NK-92 treated with Interleukin-12 subunit alpha and Interleukin-12 subunit beta, amount 100 ng/mL, for 24 hours (cell line): Measurements from ENCODE around the gene CIBAR2.

Source experiments
- DNase-seq: peaks from one replicate; lab custom pipeline; 2025; lab: John Stamatoyannopoulos, UW

Gene CIBAR2

DNA sequence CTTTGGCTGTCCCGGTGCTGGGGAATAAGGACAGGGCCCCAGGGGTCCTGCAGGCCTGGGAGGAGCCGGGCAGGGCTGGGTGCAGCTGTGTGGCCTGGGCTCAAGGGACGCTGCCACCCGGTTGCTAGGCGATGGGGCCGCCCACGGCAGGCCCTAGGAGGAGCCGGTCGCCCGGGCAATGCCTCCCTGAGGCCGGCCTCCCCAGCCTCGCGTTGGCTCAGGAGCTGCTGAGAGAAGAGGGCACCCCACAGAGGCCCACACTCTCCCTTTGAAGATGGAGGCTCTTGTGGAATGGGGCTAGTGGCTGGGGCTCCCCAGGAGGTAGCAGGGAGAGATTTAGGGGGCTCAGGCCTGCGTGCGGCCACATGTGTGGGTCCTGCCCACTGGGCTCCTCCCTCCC, at the start of gene CIBAR2:
TSS of gene CIBAR2 (minus strand) at position 109 of the 400 bp plus-strand sequence. CDS start 120 bp downstream, outside the sequence.
- no peak for DNase-seq

DNA sequence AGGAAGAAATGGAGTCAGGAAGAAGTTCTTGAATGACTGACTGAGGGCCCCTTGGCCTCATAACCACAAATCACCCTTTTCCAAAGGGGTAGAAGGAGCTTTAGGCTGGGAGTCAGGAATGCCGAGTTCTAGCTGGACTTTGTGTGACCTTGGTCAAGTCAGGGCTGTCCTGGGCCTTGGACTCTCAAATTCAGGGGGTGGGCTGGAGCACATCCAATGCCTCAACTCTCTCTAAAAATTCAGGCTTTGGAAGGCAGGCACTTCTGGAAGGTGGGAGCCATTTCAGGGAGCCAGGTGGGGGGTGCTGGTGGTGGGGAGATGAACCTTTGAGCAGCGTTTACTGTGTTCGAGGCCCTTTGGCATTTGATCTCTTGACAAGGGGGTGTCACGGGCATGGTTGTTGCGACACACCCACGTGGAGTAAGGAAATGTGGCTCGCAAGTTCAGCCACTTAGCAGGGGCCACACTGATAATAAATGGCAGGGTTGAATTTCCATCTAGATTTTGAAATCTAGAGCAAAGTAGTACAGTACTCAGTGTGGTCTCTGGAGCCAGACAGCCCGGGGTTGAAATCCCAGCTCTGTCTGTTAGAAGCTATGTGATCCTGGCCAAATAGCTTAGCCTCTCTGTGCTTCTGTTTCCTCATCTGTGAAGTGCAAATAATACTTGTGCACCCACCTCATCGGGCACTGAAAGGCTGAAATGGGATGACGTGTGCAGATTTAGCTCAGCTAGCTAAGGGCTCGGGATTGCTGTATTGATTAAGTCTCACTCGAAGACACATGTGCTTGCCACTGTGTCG, 47.1 kb upstream of the CIBAR2 start:
- DNase-seq, result no peak

DNA sequence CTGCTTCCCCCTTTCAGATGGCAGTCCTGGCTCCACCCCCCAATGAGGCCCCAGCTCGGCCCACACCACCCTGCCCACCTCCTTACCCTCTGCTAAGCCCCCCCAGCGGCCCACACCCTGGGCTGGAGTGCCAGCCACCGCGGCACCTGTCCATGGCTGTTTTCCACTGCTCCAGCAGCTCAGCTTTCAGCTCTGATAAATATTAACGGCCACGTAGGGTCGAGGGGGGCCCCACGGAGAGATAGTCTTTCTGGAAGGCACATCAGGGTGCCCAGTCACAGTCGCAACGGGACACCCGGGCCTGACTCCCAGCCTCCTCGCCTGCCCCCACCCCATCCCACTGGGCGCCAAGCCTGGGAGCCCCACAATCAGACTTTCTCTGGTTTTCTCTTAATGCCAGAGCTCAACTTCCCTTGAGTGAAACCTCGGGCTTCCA, 46.5 kb upstream of the CIBAR2 start:
- no peak for DNase-seq

DNA sequence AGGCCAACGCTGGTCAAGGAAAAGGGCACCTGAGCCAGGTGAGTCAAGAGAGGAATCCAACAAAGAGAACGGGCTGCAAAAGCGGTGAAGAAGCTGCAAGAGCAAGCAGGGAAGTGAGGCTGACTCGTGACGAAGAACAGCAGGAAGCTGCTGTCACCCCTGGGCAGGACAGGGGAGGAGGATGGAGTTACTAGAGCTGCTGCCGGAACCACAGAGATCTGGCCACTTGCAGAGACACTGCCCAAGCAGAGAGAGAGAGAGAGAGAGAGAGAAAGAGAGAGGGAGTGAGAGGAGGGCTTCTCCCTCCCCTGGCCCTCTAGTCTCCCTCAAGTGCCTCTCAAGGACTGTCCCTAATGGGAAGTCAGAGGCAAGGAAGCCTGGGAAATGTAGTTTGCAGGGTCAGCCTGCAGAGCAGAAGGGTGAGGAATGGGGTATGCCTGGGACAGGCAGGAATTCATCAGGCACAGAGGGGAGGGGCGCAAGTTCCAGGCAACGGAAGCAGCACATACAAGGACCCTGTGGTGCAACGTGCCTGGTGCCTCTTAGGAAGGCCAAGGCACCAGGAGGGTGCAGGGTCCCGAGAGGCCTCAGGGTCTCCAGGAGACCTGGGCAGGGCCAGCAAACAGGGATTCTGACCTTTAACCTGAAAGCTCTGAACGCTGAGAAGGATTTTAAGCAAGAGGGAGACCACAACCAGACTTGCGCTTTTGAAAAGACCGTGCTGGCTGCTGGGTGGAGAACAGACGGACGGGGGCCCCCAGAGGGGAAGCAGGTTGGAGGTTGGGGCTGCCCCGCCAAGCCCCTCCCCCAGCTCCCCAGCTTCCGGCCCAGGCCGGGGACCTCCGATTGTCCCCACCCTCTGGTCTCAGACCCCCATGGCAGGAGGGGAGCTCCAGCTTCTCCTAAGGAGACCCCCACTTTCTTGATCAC, 45.8 kb upstream of the CIBAR2 start:
- no peak for DNase-seq

DNA sequence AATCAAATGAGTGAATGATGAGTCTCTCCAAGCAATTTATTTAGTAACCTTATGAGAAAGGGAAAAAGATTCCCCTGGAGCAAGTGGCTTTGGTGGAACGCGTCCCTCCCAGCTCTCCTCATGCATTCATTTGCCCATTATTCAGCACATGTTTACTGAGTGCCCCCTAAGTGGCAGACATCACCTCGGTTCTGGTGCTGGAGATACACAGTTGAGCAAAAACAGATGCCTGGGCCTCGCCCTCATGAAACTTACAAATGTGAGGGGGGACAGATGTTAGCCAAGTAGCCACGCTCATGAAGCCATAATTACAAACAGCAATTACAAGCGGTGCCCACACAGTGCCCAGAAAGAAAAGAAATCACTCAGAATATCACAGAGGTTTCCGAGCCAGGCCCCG, 45.1 kb upstream of the CIBAR2 start:
- no peak for DNase-seq

DNA sequence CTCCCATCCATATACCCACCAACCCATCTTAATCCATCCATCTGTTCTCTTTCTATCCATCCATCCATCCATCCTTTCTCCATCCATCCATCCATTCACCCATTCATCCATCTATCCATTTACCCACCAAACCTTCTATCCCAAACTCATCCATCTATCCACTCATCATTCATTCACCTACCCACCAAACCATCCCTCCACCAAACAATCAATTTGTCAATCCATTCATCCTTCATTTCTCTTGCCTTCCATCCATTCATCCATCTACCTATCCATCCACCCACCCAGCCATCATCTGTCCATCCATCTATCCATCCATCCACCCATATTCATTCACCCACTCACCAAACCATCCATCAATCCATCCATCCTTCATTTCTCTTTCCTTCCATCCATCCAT, 44.6 kb upstream of the CIBAR2 start:
- no peak for DNase-seq

DNA sequence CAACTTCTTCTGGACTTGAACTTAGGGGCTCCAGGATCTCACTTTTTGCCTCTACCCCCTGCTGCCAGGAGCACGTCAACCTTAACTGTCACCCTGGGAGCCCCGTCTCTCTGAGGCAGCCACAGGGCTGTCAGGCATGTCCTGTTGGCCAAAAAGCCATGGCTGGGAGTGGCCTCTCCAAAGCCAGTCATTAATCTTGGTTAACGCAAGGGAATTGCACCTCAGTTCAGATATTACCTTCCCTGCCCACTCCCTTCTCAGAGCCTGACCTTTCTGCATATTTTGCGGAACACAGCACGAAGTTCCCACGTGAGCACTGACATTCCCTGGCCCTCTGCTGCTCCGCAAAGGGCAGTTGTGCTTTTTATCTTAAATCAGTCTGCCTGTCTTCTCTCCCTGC, 44.2 kb upstream of the CIBAR2 start:
- no peak for DNase-seq

DNA sequence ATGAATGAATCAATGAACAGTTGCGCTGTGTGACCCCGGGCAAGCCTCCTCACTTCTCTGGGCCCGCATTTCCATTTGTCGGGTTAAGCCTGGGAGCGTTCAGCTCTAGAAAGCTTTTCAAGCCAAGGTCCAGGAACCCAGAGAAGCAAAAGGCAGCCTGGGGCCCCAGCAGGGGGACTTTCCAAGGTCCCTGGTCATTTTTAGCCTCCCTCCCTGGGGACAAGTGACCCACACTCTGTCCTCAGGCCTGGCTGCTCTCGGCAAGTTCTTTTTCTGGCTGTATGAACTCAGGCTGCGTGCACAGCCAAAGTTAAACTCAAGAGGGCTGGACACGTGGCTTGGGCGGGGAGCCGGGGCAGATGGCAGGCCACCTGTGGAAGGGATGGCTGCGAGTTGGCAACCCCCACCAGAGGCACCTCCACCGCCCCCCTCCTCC, 41.4 kb upstream of the CIBAR2 start:
- DNase-seq, result no peak

DNA sequence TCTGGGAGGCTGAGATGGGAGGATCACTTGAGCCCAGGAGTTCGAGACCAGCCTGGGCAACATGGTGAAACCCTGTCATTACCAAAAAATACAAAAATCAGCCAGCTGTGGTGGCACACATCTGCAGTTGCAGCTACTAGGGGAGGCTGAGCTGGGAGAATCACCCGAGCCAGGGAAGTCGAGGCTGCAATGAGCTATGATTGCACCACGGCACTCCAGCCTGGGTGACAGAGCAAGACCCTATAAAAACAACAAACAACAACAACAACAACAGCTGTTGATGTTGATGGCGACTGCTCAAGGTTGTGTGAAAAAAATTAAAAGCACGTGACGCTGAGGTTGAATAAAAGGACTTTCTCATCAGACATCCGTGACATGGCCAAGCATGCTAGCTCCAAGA, 40.8 kb upstream of the CIBAR2 start:
- DNase-seq, result no peak

DNA sequence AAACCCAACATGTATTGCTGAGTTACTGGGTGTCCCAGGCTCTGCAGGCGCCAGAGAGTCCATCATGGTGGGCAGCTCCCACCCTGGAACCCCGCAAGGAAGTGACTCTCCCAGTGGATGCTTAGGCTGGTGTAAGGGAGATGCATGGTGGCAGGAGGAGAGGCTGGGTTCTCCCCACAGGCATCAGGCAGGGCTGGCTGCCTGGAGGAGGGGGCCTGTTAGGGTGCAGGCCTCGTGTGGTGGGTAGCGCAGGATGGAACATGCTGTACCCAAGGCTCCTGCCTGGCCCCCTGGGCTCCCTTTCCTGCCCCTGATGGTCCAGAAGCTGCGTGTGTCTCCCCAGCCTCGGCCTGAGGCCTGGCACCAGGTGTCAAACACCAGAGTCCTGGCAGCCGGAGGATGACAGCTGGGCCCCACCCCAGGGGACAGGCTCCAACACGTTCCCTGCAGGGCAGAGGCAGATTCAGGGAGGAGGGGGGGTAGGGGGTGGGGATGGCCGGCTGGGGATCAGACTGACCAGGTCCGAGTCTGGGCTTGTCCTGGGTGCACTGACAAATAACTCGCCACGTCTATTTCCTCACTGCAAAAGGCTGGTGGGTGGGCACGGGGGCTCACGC, 40.2 kb upstream of the CIBAR2 start:
- DNase-seq, result no peak

DNA sequence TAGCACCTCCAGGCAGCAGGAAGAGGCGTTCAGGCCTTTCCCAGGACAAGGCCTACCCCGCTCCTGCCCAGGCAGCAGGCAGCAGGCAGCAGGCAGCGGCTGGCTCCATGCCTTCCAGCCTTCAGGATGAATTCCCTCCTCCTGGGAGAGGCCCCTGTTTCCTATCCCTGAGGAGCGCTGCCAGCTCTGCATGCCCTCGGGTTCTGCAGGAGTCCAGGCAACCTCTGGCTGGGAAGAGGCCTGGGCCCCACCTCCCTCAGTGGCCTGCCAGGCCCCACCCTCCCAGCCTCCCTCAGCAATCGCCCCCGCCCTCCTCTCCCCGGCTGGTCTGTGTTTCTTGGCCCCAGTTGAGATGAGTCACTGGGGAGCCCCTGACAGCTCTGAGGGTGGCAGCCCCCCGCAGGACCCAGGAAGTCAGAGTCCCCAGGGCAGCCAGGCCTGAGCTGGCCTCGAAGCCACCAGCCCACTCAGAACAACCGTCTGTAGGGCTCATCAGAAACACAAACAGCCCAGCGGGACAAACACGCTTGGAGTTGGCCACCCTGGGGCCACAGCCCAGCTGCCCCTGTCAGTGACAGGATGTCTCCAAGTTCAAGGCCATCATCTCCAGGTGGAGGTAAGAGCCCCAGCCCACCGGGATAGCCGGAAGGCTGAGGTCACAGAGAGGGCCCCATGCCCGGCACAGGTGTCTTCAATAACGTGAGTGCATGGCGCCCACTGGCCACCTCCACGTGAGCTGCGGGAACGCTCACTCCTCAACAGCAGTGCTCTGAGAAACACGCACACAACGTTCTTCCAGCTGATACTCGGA, 39.5 kb upstream of the CIBAR2 start:
- no peak for DNase-seq

DNA sequence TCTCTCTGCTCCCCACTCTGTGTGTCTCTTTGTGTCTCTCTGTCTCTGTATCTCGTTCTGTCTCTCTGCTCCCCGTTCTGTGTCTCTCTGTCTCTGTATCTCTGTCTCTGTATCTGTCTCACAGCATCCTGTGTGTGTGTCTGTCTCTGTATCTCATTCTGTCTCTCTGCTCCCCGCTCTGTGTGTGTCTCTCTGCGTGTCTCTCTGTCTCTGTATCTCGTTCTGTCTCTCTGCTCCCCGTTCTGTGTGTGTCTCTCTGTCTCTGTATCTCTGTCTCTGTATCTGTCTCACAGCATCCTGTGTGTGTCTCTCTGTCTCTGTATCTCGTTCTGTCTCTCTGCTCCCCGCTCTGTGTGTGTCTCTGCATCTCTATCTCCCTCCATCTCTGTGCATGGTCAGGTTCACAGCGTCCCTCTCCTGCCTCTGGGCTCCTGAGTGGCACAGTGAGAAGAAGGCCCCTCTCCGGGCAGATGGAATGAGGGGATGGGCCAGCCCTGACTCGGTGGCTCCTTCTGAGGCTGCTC, 38.9 kb upstream of the CIBAR2 start:
- no peak for DNase-seq

DNA sequence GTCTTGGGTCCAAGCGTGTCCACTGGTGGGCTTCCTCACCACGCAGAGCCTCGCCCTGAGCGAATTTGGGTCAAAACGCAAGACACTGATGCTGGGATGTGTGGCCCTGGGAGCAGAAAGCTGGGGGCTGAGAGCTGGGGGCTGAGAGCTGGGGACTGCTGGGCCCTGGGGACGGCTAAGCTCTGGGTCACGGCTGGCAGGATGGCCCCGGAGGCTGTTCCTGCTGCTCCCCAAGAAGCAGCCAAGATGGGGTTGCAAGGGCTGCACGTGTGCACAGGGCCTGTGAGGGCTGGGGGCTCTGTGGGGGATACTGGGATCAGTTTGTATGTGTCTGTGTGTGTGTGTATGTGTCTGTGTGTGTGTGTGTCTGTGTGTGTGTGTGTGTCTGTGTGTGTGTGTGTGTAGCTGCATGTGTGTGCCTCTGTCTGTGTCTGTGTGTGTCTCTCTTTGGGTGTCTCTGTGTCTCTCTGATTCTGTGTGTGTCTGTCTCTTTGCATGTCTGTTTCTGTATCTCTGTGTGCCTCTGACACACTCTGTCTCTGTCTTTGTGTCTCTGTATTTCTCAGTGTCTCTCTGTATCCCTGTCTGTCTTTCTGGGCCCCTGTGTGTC, 38.2 kb upstream of the CIBAR2 start:
- DNase-seq, result no peak

DNA sequence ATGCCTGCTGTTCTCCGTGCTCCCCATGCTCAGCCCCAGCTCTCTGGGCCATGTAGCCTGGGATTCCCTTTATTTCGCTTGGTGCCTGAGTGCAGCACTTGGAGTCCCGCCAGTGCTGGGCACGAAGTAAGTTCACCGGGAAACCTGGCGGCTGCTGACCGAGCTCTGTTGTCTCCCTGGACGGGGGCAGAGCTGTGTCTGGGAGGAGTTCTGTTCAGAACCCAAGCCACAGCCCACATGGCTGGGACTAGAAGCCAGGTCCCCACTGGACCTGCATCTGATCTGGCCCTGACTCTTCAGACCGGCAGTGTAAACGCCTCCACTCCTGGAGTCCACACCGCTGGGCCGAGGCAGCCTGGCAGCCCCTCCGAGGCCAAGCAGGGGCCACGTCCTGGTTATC, 37.5 kb upstream of the CIBAR2 start:
- no peak for DNase-seq

DNA sequence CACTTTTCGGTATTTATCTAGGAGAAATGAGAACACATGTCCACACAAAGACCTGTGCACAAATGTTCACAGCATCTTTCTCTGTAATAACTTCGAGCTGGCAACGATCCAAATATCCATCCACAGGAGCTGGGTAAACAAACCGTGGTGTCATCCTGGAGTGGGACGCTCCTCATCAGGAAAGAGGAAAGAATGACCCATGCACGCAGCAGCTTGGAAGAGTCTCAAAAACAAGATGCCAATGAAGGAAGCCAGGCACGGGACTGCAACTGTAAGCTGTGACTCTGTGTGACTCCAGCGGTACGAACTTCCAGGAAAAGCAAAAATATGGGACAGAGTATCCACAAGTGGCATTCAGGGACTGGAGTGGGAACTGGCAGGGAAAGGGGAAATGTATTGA, 36.7 kb upstream of the CIBAR2 start:
- DNase-seq, result no peak

DNA sequence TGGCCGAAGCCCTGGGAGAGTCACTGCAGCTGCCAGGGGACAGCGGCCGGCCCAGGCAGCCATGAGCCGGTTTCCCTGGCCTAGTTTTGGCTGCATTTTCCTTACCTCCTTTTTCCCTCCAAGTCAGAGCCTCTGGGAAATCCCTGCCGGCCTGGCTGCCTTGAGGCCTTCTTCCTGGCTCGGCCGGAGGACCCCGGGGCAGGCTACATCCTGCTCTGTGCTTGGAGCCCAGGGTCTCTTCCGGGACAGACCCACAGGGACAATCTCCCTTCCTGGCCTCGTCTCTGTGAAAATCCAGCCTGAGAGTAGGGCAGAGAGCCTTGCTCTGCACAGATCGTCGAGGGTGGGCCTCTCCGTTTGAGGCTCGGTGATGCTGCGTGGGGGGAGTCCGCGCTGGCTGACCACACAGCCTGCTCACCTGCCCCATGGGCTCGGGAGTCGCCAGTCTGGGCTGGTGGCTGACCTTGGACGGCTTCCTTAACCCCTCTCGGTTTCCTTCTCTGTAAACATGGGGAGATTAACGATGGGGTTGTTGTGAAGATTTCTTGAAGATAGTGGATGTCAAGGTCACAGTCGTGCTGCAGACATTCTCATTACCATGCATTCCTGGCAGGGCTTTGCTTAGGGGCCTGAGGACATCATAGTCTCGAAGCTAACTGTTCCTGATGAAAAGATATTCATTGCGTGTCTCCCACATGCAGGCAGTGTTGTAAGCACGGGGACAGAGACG, 34.8 kb upstream of the CIBAR2 start:
- DNase-seq, result no peak

DNA sequence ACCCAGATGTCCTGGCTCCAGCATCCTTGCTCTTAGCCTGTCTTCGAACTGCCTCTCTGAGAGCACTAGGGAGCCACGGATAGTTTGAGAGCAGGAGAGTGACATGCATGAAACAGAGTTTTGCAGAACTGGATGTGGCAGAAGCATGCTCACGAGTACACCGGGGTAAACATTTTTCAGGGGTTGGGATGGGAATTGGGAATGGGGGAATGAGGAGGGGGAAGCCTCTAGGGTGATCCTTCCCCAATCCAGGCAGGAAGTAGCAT, 34.2 kb upstream of the CIBAR2 start:
- DNase-seq, result no peak

DNA sequence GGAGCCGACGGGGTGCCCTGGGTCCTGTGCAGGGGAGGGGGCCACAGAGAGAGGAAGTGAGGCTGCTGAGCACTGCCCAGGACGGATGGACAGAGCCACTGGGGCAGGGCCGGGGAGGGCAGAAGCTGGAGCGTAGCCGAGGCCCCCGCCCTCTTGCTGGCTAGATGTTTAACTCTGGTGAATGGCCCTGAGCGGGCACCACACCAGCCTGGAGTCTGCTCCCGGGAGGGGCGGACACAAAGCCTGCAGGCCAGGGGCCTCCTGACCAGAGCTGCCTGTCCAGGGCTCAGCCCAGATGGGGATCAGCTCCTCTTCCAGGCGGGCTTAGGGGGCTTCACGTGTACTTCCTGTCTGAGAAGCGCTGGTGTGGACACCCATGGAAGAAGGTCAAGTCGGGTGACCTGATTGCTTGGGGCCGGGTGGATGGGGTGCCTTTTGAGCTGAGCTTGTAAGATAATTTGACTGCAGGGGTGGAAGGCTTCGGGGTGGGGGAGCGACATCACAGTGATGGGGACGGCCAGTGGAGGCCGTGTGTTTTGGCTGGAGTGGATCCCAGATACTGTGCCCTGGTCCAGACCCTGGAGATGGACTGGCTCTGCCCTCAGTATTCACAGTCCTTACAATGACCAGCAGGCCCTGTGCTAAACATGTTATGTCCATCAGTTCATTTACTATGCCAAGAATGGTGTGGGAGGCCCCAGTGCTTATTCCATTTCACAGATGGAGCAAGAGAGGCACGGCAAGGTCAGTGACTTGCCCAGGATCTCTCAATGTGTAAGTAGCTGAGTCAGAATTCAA, 33.7 kb upstream of the CIBAR2 start:
- DNase-seq, result no peak

DNA sequence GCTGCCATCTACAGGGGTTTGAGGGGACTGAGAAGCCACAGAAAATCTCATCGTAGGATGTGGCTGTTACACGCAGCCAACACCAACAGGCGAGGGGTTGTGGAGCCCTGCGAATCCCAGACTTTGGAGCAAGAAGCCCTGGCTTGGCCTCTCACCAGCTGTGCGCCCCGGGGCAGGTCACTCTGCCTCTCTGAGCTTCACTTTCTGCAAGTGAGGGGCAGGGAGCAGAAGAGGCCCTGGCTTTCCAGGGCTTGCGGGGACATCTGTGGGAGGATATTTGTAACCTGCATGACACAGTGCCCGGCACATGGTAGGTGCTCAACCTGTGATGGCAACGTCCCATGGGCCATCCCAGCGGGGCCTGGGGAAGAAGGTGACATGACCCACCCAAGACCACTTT, 32.9 kb upstream of the CIBAR2 start:
- DNase-seq, result no peak
